HG03175 (cell line): ENCODE results near the gene SNN.

Source experiments
- ATAC-seq: cut with Tn5 transposase; IDR thresholded peaks from one replicate; pipeline ENCODE4 v1.9.1; 2021; ENCODE audit warnings: mild to moderate bottlenecking, moderate library complexity; ENCODE audit not compliant: unreplicated experiment

SNN gene

GRCh38 chr16:11727796-11728543, 59.7 kb downstream of the SNN start:
- ATAC-seq = no peak
